GM18526 (cell line): Measurements from ENCODE around the gene NME1.

ENCODE experiments used
- POLR2A ChIP-seq: IDR thresholded peaks from 3 replicates; pipeline ENCODE4 v1.6.1; 2011; ENCODE audit not compliant: insufficient read length; ENCODE audit errors: extremely low read depth

NME1 gene

DNA sequence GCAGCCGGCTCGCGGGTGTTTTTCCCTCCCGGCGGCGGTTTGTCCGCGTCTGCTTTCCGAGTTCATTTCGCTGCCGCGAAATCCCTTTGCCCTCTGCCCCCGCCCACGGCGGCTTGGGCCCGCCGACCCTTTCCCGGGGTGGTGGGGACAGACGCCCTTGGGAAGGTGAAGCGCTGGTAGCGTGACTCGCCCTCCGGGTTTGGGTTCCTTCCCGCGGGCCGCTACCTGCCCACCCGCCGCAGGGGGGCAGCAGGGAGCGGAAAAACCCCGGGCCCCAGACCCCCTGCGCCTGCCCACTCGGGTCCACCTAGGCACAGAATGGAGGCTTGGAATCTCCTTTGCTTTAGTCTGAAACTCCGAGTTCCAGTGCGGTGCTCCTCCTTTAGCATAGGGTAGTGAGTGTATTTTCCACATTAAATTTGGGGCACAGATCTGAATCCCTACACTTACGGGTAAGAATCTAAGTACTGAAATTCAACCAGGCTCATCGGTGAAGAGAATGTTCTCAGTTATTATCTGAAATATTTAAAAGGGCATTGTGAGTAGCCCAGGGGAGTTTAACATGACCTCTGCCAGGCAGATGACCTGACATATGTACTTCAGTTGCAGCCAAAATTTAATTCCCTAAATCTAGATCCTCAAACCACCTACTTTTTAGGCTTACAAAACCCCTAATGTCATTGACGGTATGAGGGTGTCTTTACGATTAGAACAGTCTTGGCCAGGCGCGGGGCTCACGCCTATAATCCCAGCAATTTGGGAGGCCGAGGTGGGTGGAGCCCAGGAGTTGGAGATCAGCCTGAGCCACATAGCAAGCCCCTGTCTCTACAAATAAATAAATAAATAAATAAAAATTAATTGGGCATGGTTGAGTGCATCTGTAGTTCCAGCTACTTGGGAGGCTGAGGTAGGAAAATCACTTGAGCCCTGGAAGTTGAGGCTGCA is 13.9 kb downstream of the NME1 start:
- TF ChIP-seq POLR2A = no peak

GRCh38 chr17:51169340-51169739 is 16.0 kb downstream of the NME1 start:
- no peak for TF ChIP-seq POLR2A

GRCh38 chr17:51170736-51171135 is 17.4 kb downstream of the NME1 start:
- TF ChIP-seq POLR2A = no peak

- TF ChIP-seq POLR2A = no peak
Observed at GRCh38 chr17:51180486-51180885, 27.1 kb downstream of the NME1 start.

DNA sequence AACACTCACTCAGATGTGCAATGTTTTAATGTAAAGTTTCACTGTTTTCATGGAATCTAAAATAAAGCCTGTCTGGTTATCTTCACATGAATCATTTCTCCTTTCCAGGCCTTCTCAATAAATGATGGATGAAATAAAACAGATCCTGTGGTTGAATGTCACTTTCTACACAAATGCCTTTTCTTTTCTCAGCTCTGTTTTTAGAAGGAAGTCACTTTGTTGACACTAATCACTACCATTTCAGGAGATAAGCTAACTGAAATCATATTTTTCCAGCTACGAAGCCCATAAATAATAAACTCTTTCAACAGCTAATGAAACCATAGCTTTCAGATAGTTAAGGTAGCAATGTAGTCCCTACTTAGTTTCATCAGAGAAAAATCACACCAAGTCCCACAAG is 30.8 kb downstream of the NME1 start:
- TF ChIP-seq POLR2A = no peak

DNA sequence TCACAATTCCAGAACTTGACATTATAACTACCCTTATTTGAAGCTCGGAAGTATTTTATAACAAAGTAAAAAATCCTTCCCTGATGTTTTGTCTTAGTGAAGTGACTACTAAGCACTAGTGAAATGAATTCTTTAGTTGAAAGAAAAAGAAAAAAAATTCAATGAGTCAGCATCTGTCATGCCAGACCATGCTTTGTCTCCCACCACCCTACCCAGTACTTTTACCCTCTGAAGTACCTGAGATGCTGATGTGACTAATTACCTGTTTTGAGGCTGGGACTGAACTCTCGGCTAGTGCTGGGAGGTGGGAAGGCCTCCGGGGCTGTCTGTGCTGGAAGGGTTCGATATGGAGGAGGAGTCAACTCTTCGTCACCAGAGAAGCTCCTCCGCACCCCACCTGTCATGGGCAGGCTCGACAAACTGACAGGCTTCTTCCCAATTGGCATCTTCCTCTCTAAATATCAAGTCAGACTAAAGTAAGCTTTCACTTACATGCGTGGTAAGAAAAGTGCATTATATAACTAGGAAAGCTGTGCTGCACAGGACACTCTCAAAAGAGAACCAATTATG is 32.5 kb downstream of the NME1 start:
- no peak for TF ChIP-seq POLR2A

GRCh38 chr17:51188271-51188833 is 35.0 kb downstream of the NME1 start:
- TF ChIP-seq POLR2A = no peak

DNA sequence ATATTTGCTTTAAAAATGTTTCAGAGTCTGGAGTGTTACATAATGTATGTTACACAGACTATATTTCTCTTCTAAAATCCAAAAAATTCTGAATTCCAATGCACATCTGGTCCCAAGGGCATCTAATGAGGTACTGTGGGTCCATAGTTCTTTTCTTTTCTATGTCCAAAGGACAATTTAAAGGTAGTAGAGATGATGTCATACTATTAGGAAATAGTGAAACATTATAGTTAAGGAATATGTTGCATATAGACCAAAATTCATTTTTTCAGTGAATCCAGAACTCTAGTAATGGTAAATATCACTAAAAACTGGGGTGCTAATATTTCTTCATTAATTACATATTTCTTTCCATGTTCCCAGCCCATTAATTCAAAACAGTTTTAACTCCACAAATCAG is 35.8 kb downstream of the NME1 start:
- no peak for TF ChIP-seq POLR2A

- no peak for TF ChIP-seq POLR2A
Observed at GRCh38 chr17:51189628-51190027, 36.3 kb downstream of the NME1 start.

GRCh38 chr17:51191895-51192294 is 38.5 kb downstream of the NME1 start:
- TF ChIP-seq POLR2A = no peak

GRCh38 chr17:51197754-51198153 is 44.4 kb downstream of the NME1 start:
- no peak for TF ChIP-seq POLR2A

- TF ChIP-seq POLR2A = no peak
Observed at GRCh38 chr17:51200295-51200694, 46.9 kb downstream of the NME1 start.

GRCh38 chr17:51200846-51201245 is 47.5 kb downstream of the NME1 start:
- TF ChIP-seq POLR2A = no peak

- no peak for TF ChIP-seq POLR2A
Observed at GRCh38 chr17:51203838-51204237, 50.5 kb downstream of the NME1 start.
